NOMO-1 treated with DMSO at 0.1 percent for 48 hours (cell line): ENCODE results near the gene LANCL3.
"Not testable (repeated sequence)": the region's sequence is repeated elsewhere in the genome, so short reads cannot be mapped to it uniquely, and the experiment has no call there.

Experiments used
- DNase-seq: peaks from one replicate; lab custom pipeline; 2025; ENCODE audit not compliant: unreplicated experiment; lab: John Stamatoyannopoulos, UW

The LANCL3 gene

GRCh38 chrX:37609727-37610126 lies 38.3 kb downstream of the LANCL3 start:
- DNase-seq: no peak

DNA sequence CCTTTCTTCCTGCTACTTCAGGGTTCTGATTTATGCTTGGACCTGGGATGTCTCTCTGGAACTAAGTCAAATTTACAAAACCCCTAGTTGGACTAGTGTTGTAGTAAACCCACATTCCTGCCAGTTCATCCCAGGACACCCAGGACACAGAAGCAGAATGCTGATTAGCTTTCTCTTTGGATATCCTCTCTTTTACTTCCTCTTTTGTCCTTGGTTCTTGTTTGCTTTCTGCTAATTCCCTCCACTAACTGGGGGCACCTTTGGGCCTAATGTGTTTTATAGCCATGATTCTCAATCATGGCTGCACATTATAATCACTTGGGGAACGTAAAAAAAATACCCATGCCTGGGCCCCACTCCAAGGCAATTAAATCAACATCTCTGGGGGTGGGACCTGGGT lies 42.5 kb downstream of the LANCL3 start:
- DNase-seq: no peak

- no peak for DNase-seq
These were observed 56.1 kb downstream of the LANCL3 start for GRCh38 chrX:37627602-37628001.

DNA sequence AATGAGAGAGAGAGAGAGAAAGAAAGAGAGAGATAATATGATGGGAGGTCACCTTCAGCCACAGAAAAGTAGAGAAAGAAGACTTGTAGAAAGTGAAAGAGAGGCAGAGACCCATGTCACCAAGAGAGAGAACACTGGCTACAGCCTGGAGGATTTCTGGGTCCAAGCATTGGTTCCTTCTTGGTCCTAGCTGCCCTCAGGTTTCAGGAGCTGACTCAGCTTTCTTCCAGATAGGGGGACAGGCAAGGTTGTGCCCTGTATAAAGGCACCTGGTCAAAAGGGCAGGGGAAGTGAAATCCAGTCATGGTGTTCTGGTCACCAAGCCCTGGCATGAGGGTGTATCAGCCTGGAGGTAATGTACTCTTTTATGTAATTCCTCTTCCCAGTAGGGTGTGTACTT lies 66.6 kb downstream of the LANCL3 start:
- no peak for DNase-seq

GRCh38 chrX:37640142-37640541 lies 68.7 kb downstream of the LANCL3 start:
- peak; percentile 66 for DNase-seq

- no peak for DNase-seq
These were observed 70.4 kb downstream of the LANCL3 start for GRCh38 chrX:37641859-37642258.

- DNase-seq: no peak
These were observed 73.2 kb downstream of the LANCL3 start for GRCh38 chrX:37644381-37645305.

GRCh38 chrX:37646254-37646653 lies 74.8 kb downstream of the LANCL3 start:
- DNase-seq: no peak

- DNase-seq: not testable (repeated sequence)
These were observed 79.4 kb downstream of the LANCL3 start for GRCh38 chrX:37650879-37651278.

GRCh38 chrX:37651921-37652452 lies 80.5 kb downstream of the LANCL3 start:
- no peak for DNase-seq

DNA sequence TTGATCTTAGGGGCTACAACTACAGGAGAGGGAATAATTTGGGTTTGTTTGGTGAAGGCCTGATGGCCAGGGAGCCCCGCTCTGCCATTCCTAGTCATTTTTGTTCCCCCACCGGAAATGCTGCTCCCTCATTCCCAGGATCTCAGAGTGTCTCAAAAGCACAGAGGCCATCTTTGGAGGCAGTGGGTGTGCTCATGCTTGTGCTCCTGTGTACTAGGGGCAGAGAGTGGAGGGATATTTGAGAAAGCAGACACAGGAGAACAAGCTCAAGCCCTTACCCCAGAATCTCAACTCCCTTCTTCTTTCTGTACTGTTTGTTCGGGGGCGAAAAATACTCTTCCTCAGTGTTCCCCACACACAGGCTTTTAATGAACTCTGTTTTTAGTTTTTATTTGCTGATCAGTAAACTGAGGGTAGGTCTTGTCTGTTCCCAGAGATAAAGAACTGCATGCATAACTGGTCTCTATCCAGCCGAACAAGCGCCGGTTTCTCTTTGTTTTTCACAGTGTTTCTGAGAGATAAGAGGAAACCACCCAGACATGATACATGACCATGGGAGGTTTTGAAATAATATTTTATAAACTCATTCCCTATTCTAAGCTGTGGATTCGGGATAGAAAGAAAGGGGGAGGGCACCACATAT lies 81.2 kb downstream of the LANCL3 start:
- no peak for DNase-seq

DNA sequence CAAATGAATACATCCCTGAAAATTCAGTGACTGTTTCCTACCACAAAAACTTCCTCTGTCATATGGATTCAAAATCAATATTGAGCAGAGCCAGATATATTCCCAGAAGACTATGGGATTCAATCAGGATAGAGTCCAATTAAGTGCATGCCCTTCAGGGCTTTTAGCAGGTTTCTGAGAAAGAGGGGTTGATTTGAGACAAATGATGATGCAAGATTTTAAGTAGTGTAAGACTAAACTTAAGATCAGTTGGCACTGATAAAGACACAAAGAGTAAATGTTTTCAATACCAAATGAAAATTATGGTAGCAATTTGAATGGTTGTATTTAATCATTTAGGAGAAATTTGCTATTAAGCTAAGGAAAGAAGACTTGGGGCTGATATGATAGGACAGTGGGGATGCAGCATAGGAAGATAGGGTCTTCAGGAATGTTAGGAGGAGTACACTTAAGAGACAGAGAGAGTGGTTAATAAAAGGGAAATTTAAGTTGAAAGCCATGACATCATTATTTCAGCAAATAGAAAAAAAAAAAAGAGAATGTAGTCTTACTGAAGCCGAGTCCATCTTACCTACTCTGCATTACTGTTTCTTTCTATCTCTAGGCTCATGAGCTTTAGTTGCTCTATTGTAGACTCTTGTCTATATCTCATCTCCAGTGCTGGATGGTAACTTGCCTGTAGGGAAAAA lies 82.1 kb downstream of the LANCL3 start:
- DNase-seq: no peak

DNA sequence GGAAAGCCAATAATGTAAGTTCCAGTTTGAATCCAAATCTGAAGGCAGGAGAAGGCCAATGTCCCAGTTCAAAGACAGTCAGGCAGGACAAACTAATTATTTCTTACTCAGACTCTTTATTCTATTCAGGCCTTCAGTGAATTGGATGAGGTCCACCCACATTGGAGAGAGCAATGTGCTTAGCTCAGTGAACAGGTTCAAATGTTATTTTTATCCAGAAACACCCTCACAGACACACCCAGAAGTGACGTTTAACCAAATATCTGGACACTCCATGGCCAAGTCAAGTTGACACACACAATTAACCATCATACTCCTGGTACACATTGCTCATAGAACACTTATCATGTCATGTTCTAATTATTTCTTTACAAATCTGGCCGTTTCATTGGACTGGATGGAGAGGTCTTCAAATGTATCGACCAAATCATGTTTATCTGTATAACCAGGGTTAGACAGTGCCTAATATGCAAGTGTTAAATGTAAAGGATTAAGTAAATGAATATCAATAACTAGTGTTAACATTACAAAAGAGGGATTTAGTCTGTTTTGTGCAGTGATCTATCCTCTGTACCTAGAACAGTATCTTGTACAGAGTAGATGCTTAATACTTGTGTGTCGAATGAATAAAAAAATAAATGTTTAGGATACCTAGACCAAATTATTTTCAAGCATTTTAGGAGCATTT lies 87.0 kb downstream of the LANCL3 start:
- no peak for DNase-seq

- DNase-seq: no peak
These were observed 87.6 kb downstream of the LANCL3 start for GRCh38 chrX:37659047-37659446.

DNA sequence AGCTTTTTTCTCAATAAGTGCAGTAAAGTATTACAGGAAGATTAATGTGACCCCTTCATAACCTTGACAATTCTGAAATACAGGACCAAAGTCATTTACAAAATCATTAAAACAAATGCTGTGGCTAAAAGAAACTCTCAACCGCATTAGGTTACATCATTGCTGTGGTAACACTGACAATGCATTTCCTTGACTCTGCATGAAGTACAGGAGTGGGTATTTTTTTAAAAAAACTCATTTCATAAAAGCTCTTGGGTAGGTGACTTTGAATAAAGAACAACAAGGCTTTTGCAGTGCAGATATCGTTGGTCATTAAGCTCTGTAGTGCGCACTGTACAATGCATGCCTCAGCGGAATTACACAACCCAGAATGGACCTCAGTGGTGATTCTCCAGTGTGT lies 90.7 kb downstream of the LANCL3 start:
- DNase-seq: peak; percentile 68

DNA sequence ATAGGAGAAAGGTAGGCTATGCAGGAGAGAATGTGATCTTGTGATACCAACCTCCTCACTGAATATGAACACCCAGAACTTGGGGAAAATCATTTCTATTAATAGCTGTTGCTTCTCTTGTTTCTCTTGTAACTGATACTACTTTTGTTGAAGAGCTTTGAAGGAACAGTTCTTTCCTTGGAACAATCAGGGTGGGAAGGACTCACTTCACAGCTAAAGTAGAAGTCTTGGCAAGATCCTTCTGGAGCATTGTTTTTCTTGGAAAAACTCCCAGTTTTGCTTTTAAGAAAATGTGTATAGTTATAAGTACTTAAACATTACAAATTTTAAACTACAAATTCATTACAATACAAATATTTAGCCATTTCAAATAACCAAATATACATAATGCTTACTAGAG lies 95.1 kb downstream of the LANCL3 start:
- no peak for DNase-seq

- no peak for DNase-seq
These were observed 95.7 kb downstream of the LANCL3 start for GRCh38 chrX:37667141-37667540.

DNA sequence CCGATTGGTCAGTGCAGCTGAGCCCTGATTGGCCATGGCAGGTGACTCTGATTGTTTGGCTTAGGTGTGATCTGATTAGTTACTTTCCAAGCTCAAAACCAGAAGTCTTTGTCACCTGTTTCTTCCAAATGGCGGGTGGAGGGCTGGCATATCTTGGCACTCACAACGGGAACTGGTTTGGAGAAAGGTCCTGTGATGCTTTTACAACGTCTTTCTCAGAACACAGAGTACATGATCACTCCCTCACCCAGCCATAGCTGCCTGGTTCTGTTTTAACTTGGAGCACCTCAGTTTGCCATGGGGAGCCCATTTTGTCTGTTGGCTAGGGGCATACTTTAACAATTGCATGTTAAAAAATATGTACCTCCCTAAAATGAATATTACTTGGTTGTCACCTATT lies 101.1 kb downstream of the LANCL3 start:
- no peak for DNase-seq

- no peak for DNase-seq
These were observed 105.3 kb downstream of the LANCL3 start for GRCh38 chrX:37676811-37677210.

DNA sequence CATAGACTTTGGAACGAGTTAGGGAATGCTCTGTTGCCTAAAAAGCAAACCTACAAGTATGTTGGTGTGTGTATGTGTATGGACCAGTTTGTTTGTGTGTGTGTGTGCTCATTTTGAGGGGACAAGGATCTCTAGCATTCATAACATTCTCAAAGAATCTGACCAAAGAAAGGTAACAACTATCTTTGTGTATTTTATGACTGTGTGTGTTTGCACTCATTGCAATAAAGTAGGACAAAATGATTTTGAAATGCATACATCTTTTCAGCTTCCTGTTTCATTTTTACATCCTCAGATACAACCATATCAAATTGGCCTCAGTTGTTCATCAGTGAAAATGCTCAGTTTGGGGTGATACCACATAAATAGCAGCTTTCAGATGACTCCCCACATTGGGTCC lies 105.8 kb downstream of the LANCL3 start:
- DNase-seq: no peak

- DNase-seq: no peak
These were observed 106.3 kb downstream of the LANCL3 start for GRCh38 chrX:37677765-37678164.
